Activated T-cell treated with anti-CD3 and anti-CD28 coated beads for 24 hours (primary cell): ENCODE measurements around the gene ZXDC.

Source experiments
- DNase-seq: peaks from one replicate; pipeline ENCODE4 v3.0.0-alpha.2; 2020; ENCODE audit warnings: low read depth

The ZXDC gene

DNA sequence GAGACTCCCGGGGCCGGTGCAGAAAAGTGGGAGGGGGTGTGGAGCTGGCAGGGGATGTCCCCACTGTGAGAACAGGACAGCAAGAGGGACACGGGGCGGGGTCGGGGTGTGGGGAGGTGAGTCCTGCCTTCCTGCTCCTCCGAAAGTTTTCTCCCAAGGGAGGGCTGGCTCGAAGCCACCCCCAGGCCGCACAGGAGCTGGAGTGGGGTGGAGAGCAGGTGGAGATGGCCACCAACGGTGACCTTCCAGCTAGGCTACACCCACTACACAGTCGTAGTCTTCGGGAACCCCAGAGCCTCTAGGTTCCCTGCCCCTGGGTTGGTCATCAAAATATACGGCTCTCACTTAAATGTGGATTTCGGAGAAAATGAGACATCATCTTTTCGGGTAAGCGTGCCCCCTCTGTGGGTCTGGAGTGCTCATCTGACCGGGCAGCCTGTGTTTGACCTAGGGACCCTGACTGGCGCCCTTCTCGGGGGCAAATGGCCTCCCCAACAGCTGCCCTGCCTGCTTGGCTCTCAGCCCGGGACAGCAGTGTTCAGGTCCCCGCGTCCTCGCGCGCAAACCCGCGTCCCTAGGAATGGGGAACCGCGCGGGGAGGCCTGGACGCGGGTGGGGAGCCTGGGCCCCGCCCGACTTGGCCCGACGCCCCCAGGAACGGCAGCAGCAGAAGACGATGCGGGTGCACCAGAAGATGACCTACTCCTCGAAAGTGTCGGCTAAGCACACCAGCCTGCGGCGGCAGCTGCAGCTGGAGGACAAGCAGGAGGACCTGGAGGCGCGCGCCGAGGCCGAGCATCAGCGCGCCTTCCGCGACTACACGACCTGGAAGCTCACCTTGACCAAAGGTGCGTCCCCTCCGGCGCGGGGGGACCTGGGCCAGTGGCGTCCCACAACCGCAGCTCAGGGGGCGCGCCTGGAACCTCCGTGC is 59.8 kb downstream of the ZXDC start:
- no peak for DNase-seq

GRCh38 chr3:126414961-126415660 is 60.6 kb downstream of the ZXDC start:
- no peak for DNase-seq

DNA sequence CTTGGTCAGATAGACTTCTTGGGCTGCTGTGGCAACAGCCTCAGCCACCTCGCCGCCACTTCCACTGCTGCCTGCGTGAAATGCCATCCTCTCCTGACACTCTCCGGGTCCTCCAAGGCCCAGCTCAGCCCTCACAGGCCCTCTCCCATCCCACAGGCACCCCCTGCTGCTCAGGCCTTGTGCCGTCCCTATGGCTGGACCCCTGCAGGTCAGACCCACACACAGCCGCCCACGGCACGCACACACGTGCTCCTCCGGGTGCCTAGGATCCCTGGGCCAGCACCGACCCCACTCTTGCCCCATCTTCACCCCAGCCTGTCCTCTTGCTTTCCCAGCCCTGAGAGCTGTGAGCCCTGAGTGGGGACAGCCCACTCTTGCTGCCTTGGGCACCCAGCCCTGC is 61.3 kb downstream of the ZXDC start:
- no peak for DNase-seq

GRCh38 chr3:126413693-126414080 is 62.0 kb downstream of the ZXDC start:
- DNase-seq: no peak

GRCh38 chr3:126412841-126413692 is 62.6 kb downstream of the ZXDC start:
- no peak for DNase-seq

DNA sequence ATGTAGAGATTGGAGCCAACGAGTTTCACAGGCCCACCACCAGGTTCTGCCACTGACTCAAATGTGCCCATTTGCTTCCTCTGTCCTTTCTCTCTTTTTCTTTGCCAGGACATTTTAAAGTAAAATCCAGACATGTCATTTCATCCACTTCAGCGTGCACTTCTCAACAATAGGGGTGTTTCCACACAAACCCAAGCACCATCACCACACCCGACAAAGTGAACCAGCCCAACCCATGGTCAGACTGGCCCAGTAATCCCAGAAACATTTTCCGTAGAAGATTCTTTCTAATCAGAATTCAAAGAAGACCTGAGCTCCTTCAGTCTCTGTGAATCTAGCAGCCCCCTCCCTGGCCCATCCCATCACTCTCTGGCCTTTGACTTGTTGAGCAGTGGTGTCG is 67.6 kb downstream of the ZXDC start:
- DNase-seq: no peak

GRCh38 chr3:126407412-126408044 is 68.2 kb downstream of the ZXDC start:
- no peak for DNase-seq

GRCh38 chr3:126406389-126407296 is 69.0 kb downstream of the ZXDC start:
- DNase-seq: no peak

DNA sequence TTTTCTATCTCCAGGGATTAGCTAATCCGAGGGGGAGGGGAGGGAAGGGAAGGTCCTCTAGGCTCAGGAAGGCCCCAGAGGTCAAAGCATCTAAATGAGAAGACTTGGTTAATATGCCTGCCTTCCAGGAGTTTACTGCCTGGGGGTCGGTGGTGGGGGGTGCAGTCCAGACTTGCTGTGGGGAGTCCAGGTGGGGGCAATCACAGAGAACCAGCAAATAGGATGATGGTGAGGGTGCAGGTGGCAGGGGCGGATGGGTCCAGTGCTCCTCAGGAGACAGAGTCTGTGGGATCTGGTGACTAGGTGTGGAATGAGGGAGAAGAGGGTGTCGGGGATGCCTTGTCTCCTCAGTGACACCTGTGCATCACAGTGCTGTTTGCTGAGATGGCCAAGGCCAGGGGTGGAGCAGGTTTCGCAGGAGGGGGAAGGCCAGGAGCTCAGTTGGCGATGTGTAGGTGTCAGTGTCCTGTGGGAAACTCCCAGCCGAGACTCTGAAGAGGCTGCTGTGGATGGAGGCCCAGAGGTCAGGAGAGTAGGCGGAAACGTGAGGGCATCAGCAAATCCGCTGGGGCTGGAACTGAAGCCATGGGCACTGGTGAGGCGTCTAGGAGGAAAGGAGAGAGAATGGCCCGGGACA is 72.9 kb downstream of the ZXDC start:
- DNase-seq: no peak

DNA sequence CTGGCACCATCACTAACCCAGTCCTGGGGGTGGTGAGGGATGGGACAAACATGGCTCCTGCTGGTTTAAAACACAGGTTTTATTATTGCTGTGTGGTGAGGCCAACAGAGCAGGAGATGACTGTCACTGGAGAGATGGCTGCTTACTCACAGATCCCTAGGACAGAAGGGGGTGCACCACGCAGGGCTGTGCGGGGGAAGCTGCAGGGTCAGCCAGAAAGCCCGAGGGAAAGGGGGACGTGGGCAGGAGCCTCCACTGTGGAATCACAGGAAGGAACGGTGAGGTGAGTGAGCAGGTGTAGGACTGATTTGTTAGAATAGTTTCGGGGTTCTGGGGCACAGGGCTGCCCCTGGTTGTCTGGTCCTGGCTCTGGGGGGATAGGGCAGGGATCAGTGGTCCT is 73.5 kb downstream of the ZXDC start:
- no peak for DNase-seq

DNA sequence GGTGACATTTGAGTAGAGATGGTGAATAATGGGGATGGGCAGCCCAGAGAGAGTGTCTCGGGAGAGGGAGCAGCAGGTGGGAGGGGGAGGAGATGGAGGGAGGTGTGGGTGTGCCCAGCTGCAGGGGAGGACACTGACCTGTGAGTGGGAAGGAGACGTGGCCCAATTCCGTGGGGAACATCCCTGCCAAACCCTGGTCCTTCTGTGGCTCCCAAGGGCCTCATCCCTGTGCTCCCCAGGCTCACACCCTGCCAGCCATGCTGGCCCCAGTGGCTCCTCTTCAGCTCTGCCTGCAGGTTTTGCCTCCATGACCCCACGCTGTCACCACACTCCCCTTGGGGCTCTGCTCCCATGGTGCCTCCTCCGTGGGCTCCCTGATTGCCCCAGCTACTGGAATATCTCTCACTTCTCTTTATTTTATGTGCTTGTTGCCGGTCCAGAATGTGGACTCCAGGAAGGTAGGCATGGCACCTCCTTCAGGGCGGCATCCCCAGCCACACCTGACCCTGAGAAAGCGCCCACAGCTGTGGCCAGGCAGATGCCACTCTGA is 74.0 kb downstream of the ZXDC start:
- DNase-seq: no peak

- no peak for DNase-seq
These were observed 75.9 kb downstream of the ZXDC start for GRCh38 chr3:126399756-126400155.

- no peak for DNase-seq
These were observed 76.3 kb downstream of the ZXDC start for GRCh38 chr3:126399351-126399735.

DNA sequence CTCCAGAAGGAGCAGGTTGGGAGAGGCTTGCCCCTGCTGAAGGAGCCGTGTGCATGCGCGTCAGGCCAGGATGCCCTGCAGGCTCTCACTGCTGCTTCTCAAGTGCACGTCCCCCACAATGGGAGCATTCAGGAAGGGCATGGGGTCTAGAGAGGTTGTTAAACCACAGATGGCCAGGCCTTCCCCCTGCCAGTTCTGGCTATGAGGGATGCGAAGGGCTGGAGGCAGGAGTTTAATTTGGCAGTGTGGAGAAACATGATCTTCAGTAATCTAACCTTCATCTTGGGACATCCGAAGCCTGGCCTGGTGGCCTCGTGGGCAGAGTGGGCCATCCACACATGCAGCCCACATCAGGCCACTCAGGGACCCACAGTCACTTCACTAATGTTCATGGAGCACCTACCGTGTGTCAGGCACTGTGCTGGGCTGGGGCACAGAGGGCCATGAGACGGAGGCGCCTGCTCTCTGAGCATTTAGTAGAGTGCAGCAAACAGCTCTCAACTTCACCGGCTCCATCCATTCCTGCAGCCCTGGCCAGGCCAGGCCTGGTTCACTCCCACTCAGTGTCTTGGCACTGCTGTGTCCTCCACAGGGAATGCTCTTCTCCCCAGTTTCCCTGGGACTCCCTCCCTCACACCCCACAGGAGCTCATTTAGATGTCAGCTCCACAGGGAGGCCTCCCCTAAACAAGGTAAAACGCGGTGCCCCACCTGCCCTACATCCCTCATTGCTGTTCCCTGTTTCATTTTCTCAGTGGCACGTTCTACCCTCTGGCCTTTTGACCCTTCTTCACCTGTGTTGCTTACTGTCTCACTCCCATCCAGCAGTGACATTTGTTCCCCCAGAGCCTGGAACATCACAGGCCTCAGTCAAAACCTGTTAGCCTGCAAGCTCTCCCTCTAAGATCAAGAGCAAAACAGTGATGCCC is 77.0 kb downstream of the ZXDC start:
- DNase-seq: no peak

DNA sequence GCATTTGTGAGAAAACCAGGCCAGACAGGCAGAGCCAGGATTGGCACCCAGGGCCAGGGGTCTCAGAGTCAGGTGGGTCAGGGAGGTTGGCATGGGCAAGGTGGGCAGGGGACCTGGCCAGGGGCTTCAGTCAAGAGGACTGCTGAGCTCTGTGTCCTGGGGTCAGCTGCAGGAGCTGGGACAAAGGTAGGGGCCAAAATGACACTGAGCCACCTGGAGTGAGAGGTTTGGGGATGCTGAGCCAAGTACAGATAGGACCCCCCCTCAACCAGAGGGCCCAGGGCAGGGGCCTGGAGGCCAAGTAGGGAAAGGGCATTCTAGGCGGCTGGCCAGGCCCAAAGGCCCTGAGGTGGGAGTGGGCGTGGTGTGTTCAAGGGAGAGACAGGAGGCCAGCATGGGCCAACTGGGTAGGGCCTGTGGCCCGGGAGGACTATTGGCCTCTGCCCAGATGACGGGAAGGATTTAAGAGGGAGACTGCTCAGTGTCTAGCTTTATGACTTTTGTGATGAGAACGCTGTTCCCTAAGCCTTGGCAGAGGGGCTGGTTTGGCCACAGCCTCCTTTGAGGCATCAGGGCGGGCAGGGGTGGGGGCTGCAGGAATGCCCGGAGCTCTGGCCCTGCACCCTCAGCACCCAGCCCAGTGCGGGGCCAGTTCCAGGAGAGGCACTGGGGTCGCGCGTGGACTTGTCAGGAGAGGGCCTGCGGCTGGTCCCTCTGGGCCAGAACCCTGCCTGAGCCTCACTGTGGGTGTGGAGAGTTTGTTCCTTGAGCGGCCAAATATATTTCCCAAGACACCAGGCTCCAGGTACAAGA is 77.9 kb downstream of the ZXDC start:
- DNase-seq: no peak

GRCh38 chr3:126396536-126396935 is 79.2 kb downstream of the ZXDC start:
- no peak for DNase-seq

GRCh38 chr3:126395846-126396513 is 79.7 kb downstream of the ZXDC start:
- DNase-seq: no peak

GRCh38 chr3:126394977-126395321 is 80.7 kb downstream of the ZXDC start:
- DNase-seq: no peak
